ENCODE results near the gene LRRC4B.

LRRC4B gene

GRCh38 chr19:50573741-50574461, 5.7 kb upstream of the LRRC4B start:
- Histone ChIP-seq H3K4me3 (ENCODE audit: low read depth, low read length) (no peak overlapping the region), H3K27ac (no peak overlapping the region), H3K27me3 (ENCODE audit: insufficient read depth, low read depth, severe bottlenecking) (no peaks in the 10 kb centered on the region), H3K36me3 (no peaks in the 10 kb centered on the region), H3K9me3 (ENCODE audit: severe bottlenecking) (no peaks in the 10 kb centered on the region)
- no peak for DNase-seq
- no peak for TF ChIP-seq CTCF (IDR thresholded peaks at IDR 0.05; ENCODE audit: low read depth, low read length)

- no peak overlapping the region for H3K4me3 ChIP-seq (ENCODE audit: low read depth, low read length)
- H3K27me3 ChIP-seq (ENCODE audit: insufficient read depth, low read depth, severe bottlenecking), result no peaks in the 10 kb centered on the region
- DNase-seq, result no peak
- no peak for TF ChIP-seq CTCF (IDR thresholded peaks at IDR 0.05; ENCODE audit: low read depth, low read length)
- H3K27ac ChIP-seq, result no peak overlapping the region
- H3K36me3 ChIP-seq, result no peaks in the 10 kb centered on the region
- H3K9me3 ChIP-seq (ENCODE audit: severe bottlenecking), result no peaks in the 10 kb centered on the region
Measured at GRCh38 chr19:50570997-50571396, 2.8 kb upstream of the LRRC4B start.

- no peak for DNase-seq
- Histone ChIP-seq H3K4me3 (ENCODE audit: low read depth, low read length) (no peak overlapping the region), H3K9me3 (ENCODE audit: severe bottlenecking) (no peaks in the 10 kb centered on the region), H3K36me3 (peaks cover 2% of the 10 kb centered on the region; the same call in 1 of the 2 replicates), H3K27ac (no peak overlapping the region), H3K27me3 (ENCODE audit: insufficient read depth, low read depth, severe bottlenecking) (no peaks in the 10 kb centered on the region)
- no peak for TF ChIP-seq CTCF (IDR thresholded peaks at IDR 0.05; ENCODE audit: low read depth, low read length)
Measured at GRCh38 chr19:50569938-50570540, 1.8 kb upstream of the LRRC4B start.

GRCh38 chr19:50568728-50569698, 778 bp upstream of the LRRC4B start:
- H3K27ac ChIP-seq, result no peak overlapping the region
- no peak for TF ChIP-seq CTCF (IDR thresholded peaks at IDR 0.05; ENCODE audit: low read depth, low read length)
- H3K9me3 ChIP-seq (ENCODE audit: severe bottlenecking), result no peaks in the 10 kb centered on the region
- peaks cover 7% of the 10 kb centered on the region; the same call in 1 of the 2 replicates for H3K36me3 ChIP-seq
- H3K27me3 ChIP-seq (ENCODE audit: insufficient read depth, low read depth, severe bottlenecking), result no peaks in the 10 kb centered on the region
- peak overlapping the region; percentile 50 for H3K4me3 ChIP-seq (ENCODE audit: low read depth, low read length)
- no peak for DNase-seq

GRCh38 chr19:50567052-50567841, 988 bp downstream of the LRRC4B start:
- peak; percentile 33 for DNase-seq
- H3K27ac ChIP-seq, result no peak overlapping the region
- H3K4me3 ChIP-seq (ENCODE audit: low read depth, low read length), result peak overlapping the region; percentile 50
- peaks cover 7% of the 10 kb centered on the region; the same call in 1 of the 2 replicates for H3K36me3 ChIP-seq
- TF ChIP-seq CTCF (IDR thresholded peaks at IDR 0.05; ENCODE audit: low read depth, low read length), result no peak
- H3K27me3 ChIP-seq (ENCODE audit: insufficient read depth, low read depth, severe bottlenecking), result no peaks in the 10 kb centered on the region
- H3K9me3 ChIP-seq (ENCODE audit: severe bottlenecking), result no peaks in the 10 kb centered on the region
